SK-MEL-5 (cell line): ENCODE results near the gene LTK. TPM values are rescaled to one million over a fixed set of nuclear protein-coding genes. Genes with fewer than 3 reads are reported as not detected.

Source experiments
- DNase-seq: peaks from one replicate; pipeline ENCODE4 v3.0.0-alpha.2; 2016; ENCODE audit warnings: low read depth, low spot score
- in situ Hi-C: cut with HindIII; loops from 2 replicates; pipeline ENCODE4 v1.10.0; 2016; ENCODE audit warnings: low sequenced_read_pairs, high pct_unique_total_duplicates, low pct_unique_long_range_greater_than_20kb
- polyA plus RNA-seq, 2 experiments: library from polyadenylated mRNA; depleted of rRNA; stranded (reverse); fragments of >200 nt; gene quantifications; 2 replicates each; pipeline ENCODE4 v1.2.3, GENCODE V29; 2015
- total RNA-seq: library from RNA; depleted of rRNA; stranded (reverse); fragments of >200 nt; shearing (Covaris generic); gene quantifications from 2 replicates; pipeline ENCODE4 v1.2.3, GENCODE V29; 2014; rRNA removed

Gene LTK
- total RNA-seq, result 0.08 TPM in 1 of 2 replicates, not detected in the other
- 0.07 TPM in 1 of 2 replicates, not detected in the other for polyA plus RNA-seq (2015; cell fraction: cytosol; rRNA removed)
- 0.68 and 1.3 TPM in 2 replicates for polyA plus RNA-seq (2015; cell fraction: nucleus; rRNA removed)

GRCh38 chr15:41513506-41514227, at the start of gene LTK:
TSS of gene LTK (minus strand) at chr15:41513827. CDS start at chr15:41513709, 118 bp downstream.
- no peak for DNase-seq
- in situ Hi-C loops, result no loop called here

- in situ Hi-C loops, result no loop called here
- DNase-seq, result no peak
These were observed 49.2 kb upstream of the LTK start for GRCh38 chr15:41562784-41563198.

- no peak for DNase-seq
- in situ Hi-C loops, result no loop called here
These were observed 48.6 kb upstream of the LTK start for GRCh38 chr15:41562244-41562643.

GRCh38 chr15:41561777-41562145, 48.1 kb upstream of the LTK start:
- in situ Hi-C loops, result no loop called here
- no peak for DNase-seq

- DNase-seq, result no peak
- in situ Hi-C loops, result no loop called here
These were observed 47.6 kb upstream of the LTK start for GRCh38 chr15:41561104-41561776.

GRCh38 chr15:41560572-41560874, 46.9 kb upstream of the LTK start:
- in situ Hi-C loops, result no loop called here
- DNase-seq, result no peak

- in situ Hi-C loops, result no loop called here
- DNase-seq, result no peak
These were observed 45.7 kb upstream of the LTK start for GRCh38 chr15:41559239-41559782.

- peak; percentile 55 for DNase-seq
- in situ Hi-C loops, result no loop called here
These were observed 45.0 kb upstream of the LTK start, which contains the start of gene TYRO3 for GRCh38 chr15:41558400-41559238. TSS of gene TYRO3 (plus strand) at chr15:41559212. CDS start at chr15:41559258, 46 bp downstream.

GRCh38 chr15:41557673-41558399, 44.2 kb upstream of the LTK start:
- in situ Hi-C loops, result no loop called here
- DNase-seq, result peak; percentile 91

- DNase-seq, result no peak
- in situ Hi-C loops, result no loop called here
These were observed 43.0 kb upstream of the LTK start for GRCh38 chr15:41556677-41557076.

GRCh38 chr15:41554915-41555314, 41.3 kb upstream of the LTK start:
- DNase-seq, result no peak
- in situ Hi-C loops, result no loop called here

GRCh38 chr15:41554343-41554742, 40.7 kb upstream of the LTK start:
- in situ Hi-C loops, result no loop called here
- no peak for DNase-seq

- DNase-seq, result no peak
- in situ Hi-C loops, result no loop called here
These were observed 40.1 kb upstream of the LTK start for GRCh38 chr15:41553731-41554130.

- in situ Hi-C loops, result no loop called here
These were observed 36.6 kb upstream of the LTK start for GRCh38 chr15:41550066-41550775.

GRCh38 chr15:41546851-41547786, 33.5 kb upstream of the LTK start:
- in situ Hi-C loops, result no loop called here
- no peak for DNase-seq

More at GRCh38 chr15:41550066-41550775, 36.6 kb upstream of the LTK start:
- no peak for DNase-seq

GRCh38 chr15:41545218-41545617, 31.6 kb upstream of the LTK start:
- in situ Hi-C loops, result no loop called here
- no peak for DNase-seq
